HepG2 (cell line): ENCODE data around the gene C12orf43. TPM values are rescaled to one million over a fixed set of nuclear protein-coding genes. Genes with fewer than 3 reads are reported as not detected.

ENCODE experiments used
- ARHGAP35 ChIP-seq: sonication (generic); formaldehyde crosslinking; IDR thresholded peaks from 2 replicates; pipeline ENCODE4 v1.9.0; 2022; ENCODE audit warnings: mild to moderate bottlenecking, inconsistent platforms, moderate library complexity, missing genetic modification reagents, borderline replicate concordance
- EED ChIP-seq: sonication (generic); formaldehyde crosslinking; IDR thresholded peaks from 2 replicates; pipeline ENCODE4 v1.5.0; 2020; ENCODE audit warnings: mild to moderate bottlenecking, missing genetic modification reagents
- KLF12 ChIP-seq: sonication (generic); formaldehyde crosslinking; IDR thresholded peaks from 2 replicates; pipeline ENCODE4 v1.4.0; 2020; ENCODE audit warnings: missing genetic modification reagents, borderline replicate concordance
- MTA1 ChIP-seq: sonication (generic); formaldehyde crosslinking; IDR thresholded peaks from 2 replicates; pipeline ENCODE4 v1.4.0; 2020; ENCODE audit warnings: missing genetic modification reagents, mild to moderate bottlenecking, borderline replicate concordance
- NFIB ChIP-seq: sonication (generic); formaldehyde crosslinking; IDR thresholded peaks from 2 replicates; pipeline ENCODE4 v1.9.0; 2021; ENCODE audit warnings: missing genetic modification reagents, mild to moderate bottlenecking, borderline replicate concordance
- RFX5 ChIP-seq: IDR thresholded peaks from 2 replicates; pipeline ENCODE4 v1.6.1; 2011; ENCODE audit warnings: low read depth, low read length, improper control_type of control experiment
- SIN3A ChIP-seq: IDR thresholded peaks from 2 replicates; pipeline ENCODE4 v1.6.1; 2011; ENCODE audit warnings: low read depth, mild to moderate bottlenecking, control low read depth, low read length, borderline replicate concordance
- SIX1 ChIP-seq: sonication (generic); formaldehyde crosslinking; IDR thresholded peaks from 2 replicates; pipeline ENCODE4 v1.4.0; 2020; ENCODE audit warnings: missing genetic modification reagents, borderline replicate concordance
- SOX6 ChIP-seq, 2 experiments: fragments of 450-650 bp in 1 of 2; sonication (generic) in 1 of 2; formaldehyde crosslinking in 1 of 2; IDR thresholded peaks; 2 replicates each; pipeline versions ENCODE4 v1.4.0 to v1.6.1; 2017 to 2020; ENCODE audit warnings: antibody characterized with exemption in 1 of 2, mild to moderate bottlenecking in 1 of 2, missing genetic modification reagents in 1 of 2
- SUZ12 ChIP-seq: fragments of 150-350 bp; IDR thresholded peaks from 2 replicates; pipeline ENCODE4 v1.6.1; 2014; ENCODE audit warnings: low read depth, low read length
- TAF1 ChIP-seq: sonication (generic); formaldehyde crosslinking; IDR thresholded peaks from 2 replicates; pipeline ENCODE4 v1.4.0; 2020; ENCODE audit warnings: missing genetic modification reagents
- TFDP2 ChIP-seq: sonication (generic); formaldehyde crosslinking; IDR thresholded peaks from 2 replicates; pipeline ENCODE4 v1.4.0; 2020; ENCODE audit warnings: missing genetic modification reagents
- TGIF2 ChIP-seq: IDR thresholded peaks from 2 replicates; pipeline ENCODE4 v1.6.1; 2016; ENCODE audit warnings: control low read depth, missing compliant biosample characterization
- ZBTB7A ChIP-seq: sonication (generic); formaldehyde crosslinking; IDR thresholded peaks from 2 replicates; pipeline ENCODE4 v1.8.0; 2022; ENCODE audit warnings: mild to moderate bottlenecking, missing genetic modification reagents
- ZFP1 ChIP-seq: IDR thresholded peaks from 2 replicates; pipeline ENCODE4 v1.6.1; 2016
- ZFP62 ChIP-seq: sonication (generic); formaldehyde crosslinking; IDR thresholded peaks from 2 replicates; pipeline ENCODE4 v1.4.0; 2020; ENCODE audit warnings: missing genetic modification reagents
- ZFP91 ChIP-seq: sonication (generic); formaldehyde crosslinking; IDR thresholded peaks from 2 replicates; pipeline ENCODE4 v1.9.0; 2022; ENCODE audit warnings: missing genetic modification reagents, mild to moderate bottlenecking, borderline replicate concordance
- ZMAT3 ChIP-seq: sonication (generic); formaldehyde crosslinking; conservative IDR thresholded peaks from 2 replicates; pipeline ENCODE4 v1.7.0; 2021; ENCODE audit warnings: missing genetic modification reagents
- ZNF234 ChIP-seq: sonication (generic); formaldehyde crosslinking; conservative IDR thresholded peaks from 2 replicates; pipeline ENCODE4 v1.5.1; 2020; ENCODE audit warnings: mild to moderate bottlenecking, missing genetic modification reagents
- ZNF256 ChIP-seq: sonication (generic); formaldehyde crosslinking; conservative IDR thresholded peaks from 2 replicates; pipeline ENCODE4 v1.4.0; 2020; ENCODE audit warnings: missing genetic modification reagents
- ZNF263 ChIP-seq: sonication (generic); formaldehyde crosslinking; IDR thresholded peaks from 2 replicates; pipeline ENCODE4 v1.4.0; 2020; ENCODE audit warnings: missing genetic modification reagents
- ZNF333 ChIP-seq: sonication (generic); formaldehyde crosslinking; IDR thresholded peaks from 2 replicates; pipeline ENCODE4 v1.4.0; 2020; ENCODE audit warnings: mild to moderate bottlenecking, missing genetic modification reagents, borderline replicate concordance
- ZNF350 ChIP-seq: sonication (generic); formaldehyde crosslinking; IDR thresholded peaks from 2 replicates; pipeline ENCODE4 v1.4.0; 2020; ENCODE audit warnings: mild to moderate bottlenecking, low read depth, missing genetic modification reagents, borderline replicate concordance
- ZNF383 ChIP-seq: sonication (generic); formaldehyde crosslinking; IDR thresholded peaks from 2 replicates; pipeline ENCODE4 v1.4.0; 2020; ENCODE audit warnings: missing genetic modification reagents, mild to moderate bottlenecking, borderline replicate concordance
- ZNF501 ChIP-seq: sonication (generic); formaldehyde crosslinking; IDR thresholded peaks from 2 replicates; pipeline ENCODE4 v1.5.1; 2020; ENCODE audit warnings: mild to moderate bottlenecking, moderate library complexity, missing genetic modification reagents
- ZNF550 ChIP-seq: sonication (generic); formaldehyde crosslinking; IDR thresholded peaks from 2 replicates; pipeline ENCODE4 v1.4.0; 2020; ENCODE audit warnings: mild to moderate bottlenecking, missing genetic modification reagents, borderline replicate concordance
- ZNF562 ChIP-seq: sonication (generic); formaldehyde crosslinking; IDR thresholded peaks from 2 replicates; pipeline ENCODE4 v1.8.0; 2022; ENCODE audit warnings: missing genetic modification reagents, borderline replicate concordance
- ZNF713 ChIP-seq: sonication (generic); formaldehyde crosslinking; IDR thresholded peaks from 2 replicates; pipeline ENCODE4 v1.4.0; 2020; ENCODE audit warnings: mild to moderate bottlenecking, missing genetic modification reagents
- polyA plus RNA-seq, 8 experiments: library from polyadenylated mRNA; depleted of rRNA in 3 of 8; stranded (reverse) in 7 of 8; unstranded in 1 of 8; fragments of >200 nt; fragmentation: Illumina TruSeq in 4 of 8; extraction: Trizol in 4 of 8; gene quantifications; 2 replicates each; pipeline versions ENCODE4 v1.2.1 to v1.2.3, GENCODE V29; 2011 to 2016; ENCODE audit warnings: low read depth in 4 of 8, missing spikeins in 1 of 8, mixed read lengths in 1 of 8; ENCODE audit not compliant: insufficient read depth in 1 of 8
- total RNA-seq, 5 experiments: library from RNA; depleted of rRNA; stranded (reverse); fragments of >200 nt; fragmentation: Illumina TruSeq; extraction: Trizol; gene quantifications; 2 replicates each; pipeline ENCODE4 v1.2.3, GENCODE V29; 2016; ENCODE audit warnings: low read depth in 1 of 5
- TF ChIP-seq, protein P1 (sequence below): sonication (generic); formaldehyde crosslinking; IDR thresholded peaks from 2 replicates; pipeline ENCODE4 v1.4.0; 2020; ENCODE audit warnings: missing genetic modification reagents

C12orf43 gene
- total and polyA plus RNA-seq, 2 of the 13 experiments (the other 11 are each of a cell fraction or from before 2014, with no cell fraction given), result 7.9 to 11.1 TPM

DNA sequence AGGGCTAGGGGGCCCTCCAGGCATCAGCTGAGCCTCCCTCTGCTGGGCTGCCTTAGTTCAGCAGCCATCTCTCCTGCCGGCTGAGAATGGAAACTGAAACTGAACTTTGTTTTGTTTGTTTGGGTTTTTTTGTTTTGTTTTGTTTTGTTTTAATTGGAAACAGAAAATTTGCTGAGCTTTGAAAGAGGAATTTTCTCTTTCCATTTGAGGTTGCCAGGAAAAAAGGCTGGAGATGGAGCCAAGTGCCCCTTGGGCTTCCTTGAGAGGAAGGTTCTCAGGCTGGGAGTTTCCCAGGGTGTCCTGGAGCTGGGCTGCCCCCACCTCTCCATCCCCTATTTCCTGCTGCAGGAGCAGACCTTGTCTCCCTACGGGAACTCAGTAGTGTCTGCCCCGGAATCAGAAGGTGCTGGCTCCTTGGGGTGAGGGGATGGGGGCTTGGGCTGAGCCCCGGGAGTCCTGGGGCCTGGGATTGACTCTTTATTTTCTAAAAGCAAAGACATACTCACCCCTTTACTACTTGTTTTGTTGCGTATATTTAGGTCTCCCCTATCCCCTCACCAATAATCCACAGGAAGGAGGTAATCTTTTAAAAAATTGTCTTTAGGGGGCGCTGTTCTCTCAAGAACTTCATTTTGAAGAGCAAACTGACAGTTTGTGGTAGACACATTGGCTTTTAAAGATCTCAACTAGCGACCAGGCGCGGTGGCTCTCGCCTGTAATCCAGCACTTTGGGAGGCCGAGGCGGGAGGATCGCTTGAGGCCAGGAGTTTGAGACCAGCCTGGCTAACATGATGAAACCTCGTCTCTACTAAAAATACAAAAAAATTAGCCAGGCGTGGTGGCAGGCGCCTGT lies 44.1 kb upstream of the C12orf43 start (continued):
- TF ChIP-seq EED (CRISPR knock-in tag), result no peak
- no peak for TF ChIP-seq ZNF713 (CRISPR knock-in tag)
- TF ChIP-seq RFX5, result no peak
- TF ChIP-seq ZNF350 (CRISPR knock-in tag), result no peak
- TF ChIP-seq SIN3A, result no peak
- no peak for TF ChIP-seq SIX1 (CRISPR knock-in tag)
- no peak for TF ChIP-seq ZFP62
- TF ChIP-seq ZFP91 (CRISPR knock-in tag), result no peak
- TF ChIP-seq NFIB (CRISPR knock-in tag), result no peak
- no peak for TF ChIP-seq ZNF550 (CRISPR knock-in tag)
- no peak for TF ChIP-seq TAF1 (CRISPR knock-in tag)
- TF ChIP-seq ZNF383, result no peak
- no peak for TF ChIP-seq ZNF263 (CRISPR knock-in tag)
- no peak for TF ChIP-seq MTA1 (CRISPR knock-in tag)
- no peak for TF ChIP-seq ZNF333 (CRISPR knock-in tag)
- no peak for TF ChIP-seq ZNF234 (CRISPR knock-in tag)
- TF ChIP-seq ZNF256 (CRISPR knock-in tag), result no peak
- no peak for TF ChIP-seq SOX6 (IDR thresholded peaks at IDR 0.05)
- TF ChIP-seq SOX6 (CRISPR knock-in tag; IDR thresholded peaks at IDR 0.05), result peak; percentile 32; the same call in 1 of the 2 replicates
- no peak for TF ChIP-seq ZBTB7A (CRISPR knock-in tag)
- TF ChIP-seq SUZ12, result no peak
- no peak for TF ChIP-seq ARHGAP35 (CRISPR knock-in tag)
- TF ChIP-seq, protein P1, sequence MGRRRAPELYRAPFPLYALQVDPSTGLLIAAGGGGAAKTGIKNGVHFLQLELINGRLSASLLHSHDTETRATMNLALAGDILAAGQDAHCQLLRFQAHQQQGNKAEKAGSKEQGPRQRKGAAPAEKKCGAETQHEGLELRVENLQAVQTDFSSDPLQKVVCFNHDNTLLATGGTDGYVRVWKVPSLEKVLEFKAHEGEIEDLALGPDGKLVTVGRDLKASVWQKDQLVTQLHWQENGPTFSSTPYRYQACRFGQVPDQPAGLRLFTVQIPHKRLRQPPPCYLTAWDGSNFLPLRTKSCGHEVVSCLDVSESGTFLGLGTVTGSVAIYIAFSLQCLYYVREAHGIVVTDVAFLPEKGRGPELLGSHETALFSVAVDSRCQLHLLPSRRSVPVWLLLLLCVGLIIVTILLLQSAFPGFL (CRISPR knock-in tag), result no peak
- TF ChIP-seq ZNF501 (CRISPR knock-in tag), result no peak
- TF ChIP-seq ZMAT3 (CRISPR knock-in tag), result no peak
- TF ChIP-seq TFDP2 (CRISPR knock-in tag), result no peak
- TF ChIP-seq ZFP1, result no peak
- no peak for TF ChIP-seq ZNF562 (CRISPR knock-in tag)
- no peak for TF ChIP-seq TGIF2
- TF ChIP-seq KLF12 (CRISPR knock-in tag), result no peak
